Measurements from ENCODE around the gene NCKAP1. TPM values are rescaled to one million over a fixed set of nuclear protein-coding genes. Genes with fewer than 3 reads are reported as not detected.

NCKAP1 gene
- total and polyA plus RNA-seq, 8 donors, result 16.9 to 75.6 (median 42.8) TPM

DNA sequence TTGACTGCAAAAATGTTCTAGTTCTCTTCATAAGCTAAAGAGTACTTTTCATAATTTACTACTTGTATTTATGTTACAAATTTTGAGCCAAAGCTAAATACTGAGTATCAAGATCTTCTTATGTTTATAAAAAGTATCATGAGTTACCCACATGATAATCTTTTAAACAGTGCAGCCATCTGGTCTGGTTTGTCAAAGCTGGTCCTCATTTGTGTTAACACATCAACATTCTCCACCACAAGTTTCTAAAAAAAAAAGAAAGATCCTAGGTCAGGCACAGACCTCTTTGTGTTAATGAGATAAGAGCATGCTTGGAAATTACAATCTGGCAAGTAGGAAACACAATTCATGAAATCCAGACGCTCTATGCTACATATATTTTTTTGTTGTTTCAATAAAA lies 96.3 kb downstream of the NCKAP1 start:
- intact Hi-C loops (cut with DNase I), result no loop called here
- no peak for FAIRE-seq
- peaks cover 0 to 7% (median 3%) of the 10 kb centered on the region in 3 donors for H3K4me1 ChIP-seq
- no peaks in the 10 kb centered on the region for H3K9me3 ChIP-seq
- WGBS, 2 donors, result 71 to 77% methylated on average over 1 of the region's 1 CpG
- ATAC-seq, result no peak
- H3K27ac ChIP-seq, result no peak overlapping the region
- peaks cover 0 to 8% (median 0%) of the 10 kb centered on the region in 3 donors for H3K36me3 ChIP-seq
- no peak for TF ChIP-seq CTCF (IDR thresholded peaks at IDR 0.05)
- DNase-seq, result no peak
- H3K27me3 ChIP-seq, result no peaks in the 10 kb centered on the region
- H3K4me3 ChIP-seq, result no peak overlapping the region

GRCh38 chr2:182941121-182941722 lies 97.0 kb downstream of the NCKAP1 start:
- ATAC-seq (no peak), DNase-seq (no peak), FAIRE-seq (no peak)
- H3K27me3 ChIP-seq, result no peaks in the 10 kb centered on the region
- peaks cover 0 to 8% (median 2%) of the 10 kb centered on the region in 3 donors for H3K36me3 ChIP-seq
- H3K4me1 ChIP-seq, result peaks cover 0 to 3% (median 0%) of the 10 kb centered on the region in 3 donors
- 92 to 94% methylated on average over 2 of the region's 2 CpGs for WGBS, 2 donors
- H3K9me3 ChIP-seq, result no peaks in the 10 kb centered on the region
- H3K4me3 ChIP-seq, result no peak overlapping the region
- no peak overlapping the region for H3K27ac ChIP-seq
- intact Hi-C loops (cut with DNase I), result no loop called here
- no peak for TF ChIP-seq CTCF (IDR thresholded peaks at IDR 0.05)

- H3K4me3 ChIP-seq, result no peak overlapping the region
- no peaks in the 10 kb centered on the region for H3K4me1 ChIP-seq
- no peak overlapping the region for H3K27ac ChIP-seq
- 86 to 91% methylated on average over 3 of the region's 3 CpGs for WGBS, 2 donors
- TF ChIP-seq CTCF (IDR thresholded peaks at IDR 0.05), result no peak
- no peak for DNase-seq
- FAIRE-seq, result no peak
- H3K9me3 ChIP-seq, result no peaks in the 10 kb centered on the region
- no peak for ATAC-seq
- H3K36me3 ChIP-seq, result peaks cover 0 to 8% (median 2%) of the 10 kb centered on the region in 3 donors
- no peaks in the 10 kb centered on the region for H3K27me3 ChIP-seq
- intact Hi-C loops (cut with DNase I), result no loop called here
These were observed 100.4 kb downstream of the NCKAP1 start for GRCh38 chr2:182937870-182938269.

- no peak for TF ChIP-seq CTCF (IDR thresholded peaks at IDR 0.05)
- 55 to 67% methylated on average over 3 of the region's 3 CpGs for WGBS, 2 donors
- FAIRE-seq, result no peak
- Histone ChIP-seq H3K4me1 (no peaks in the 10 kb centered on the region), H3K36me3 (peaks cover 0 to 15% (median 4%) of the 10 kb centered on the region in 3 donors), H3K27ac (no peak overlapping the region), H3K27me3 (no peaks in the 10 kb centered on the region), H3K4me3 (no peak overlapping the region), H3K9me3 (no peaks in the 10 kb centered on the region)
- DNase-seq, result no peak
- intact Hi-C loops (cut with DNase I), result no loop called here
- ATAC-seq, result no peak
These were observed 104.6 kb downstream of the NCKAP1 start for GRCh38 chr2:182933629-182934028.

GRCh38 chr2:182929972-182930371 lies 108.3 kb downstream of the NCKAP1 start:
- no peaks in the 10 kb centered on the region for H3K27me3 ChIP-seq
- H3K27ac ChIP-seq, result no peak overlapping the region
- intact Hi-C loops (cut with DNase I), result no loop called here
- peaks cover 0 to 38% (median 13%) of the 10 kb centered on the region in 3 donors for H3K36me3 ChIP-seq
- no peaks in the 10 kb centered on the region for H3K9me3 ChIP-seq
- DNase-seq (no peak), FAIRE-seq (no peak), ATAC-seq (no peak)
- no peak for TF ChIP-seq CTCF (IDR thresholded peaks at IDR 0.05)
- no peaks in the 10 kb centered on the region for H3K4me1 ChIP-seq
- no peak overlapping the region for H3K4me3 ChIP-seq
